Forelimb muscle (tissue), 1 donor: ENCODE results near the gene ATG7. TPM values are rescaled to one million over a fixed set of nuclear protein-coding genes. Genes with fewer than 3 reads are reported as not detected.
"Not testable (repeated sequence)": the region's sequence is repeated elsewhere in the genome, so short reads cannot be mapped to it uniquely, and the experiment has no call there.

Experiments
- DNase-seq: peaks from one replicate; pipeline ENCODE4 v3.0.0-alpha.2; 2013; ENCODE audit warnings: low read depth
- polyA plus RNA-seq: library from polyadenylated mRNA; unstranded; fragments of 120-200 nt; gene quantifications from one replicate; pipeline ENCODE4 v1.2.1, GENCODE V29; 2013; ENCODE audit not compliant: insufficient read length

ATG7 gene
- polyA plus RNA-seq, 1 donor: 11.7 TPM

DNA sequence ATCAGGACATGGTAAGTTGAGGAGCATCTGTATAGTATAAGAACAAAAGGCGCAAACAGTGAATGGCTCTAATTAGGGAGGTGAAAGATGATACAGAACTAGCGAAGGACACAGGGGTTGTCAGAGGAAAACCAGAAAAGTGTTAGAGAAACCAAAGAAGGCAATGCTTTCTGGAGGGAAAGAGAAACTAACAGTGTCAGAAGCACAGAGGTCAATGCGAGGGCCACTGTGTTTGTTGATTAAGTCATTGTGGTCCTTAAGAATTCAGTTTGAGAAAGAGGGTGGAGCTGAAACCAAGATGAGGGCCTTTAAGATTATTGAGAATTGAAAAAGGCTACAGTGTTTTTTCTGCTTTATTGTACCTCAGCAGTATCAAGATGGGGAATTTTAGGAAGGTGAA, 28.8 kb downstream of the ATG7 start:
- no peak for DNase-seq

- no peak for DNase-seq
Measured at GRCh38 chr3:11302444-11302843, 30.2 kb downstream of the ATG7 start.

GRCh38 chr3:11304175-11304574, 32.0 kb downstream of the ATG7 start:
- DNase-seq: no peak

DNA sequence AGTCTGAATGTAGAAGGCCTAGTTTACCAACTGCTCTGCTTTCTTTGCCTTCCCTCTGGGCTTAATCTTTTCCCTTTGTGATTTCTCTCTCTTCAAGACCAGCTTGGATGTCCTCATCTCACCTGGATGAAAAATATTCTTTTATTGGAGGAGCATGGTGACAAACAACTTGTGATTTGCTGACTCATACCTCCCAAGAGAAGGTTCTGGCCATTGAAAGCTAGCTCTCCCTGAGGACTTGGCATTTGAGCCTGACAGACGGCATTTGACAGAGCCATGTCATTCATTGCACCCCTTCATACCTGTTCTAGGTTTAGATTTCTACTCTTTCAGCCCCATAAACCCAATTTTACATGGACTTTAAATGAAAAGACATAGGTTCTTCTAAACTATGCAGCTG, 33.3 kb downstream of the ATG7 start:
- no peak for DNase-seq

DNA sequence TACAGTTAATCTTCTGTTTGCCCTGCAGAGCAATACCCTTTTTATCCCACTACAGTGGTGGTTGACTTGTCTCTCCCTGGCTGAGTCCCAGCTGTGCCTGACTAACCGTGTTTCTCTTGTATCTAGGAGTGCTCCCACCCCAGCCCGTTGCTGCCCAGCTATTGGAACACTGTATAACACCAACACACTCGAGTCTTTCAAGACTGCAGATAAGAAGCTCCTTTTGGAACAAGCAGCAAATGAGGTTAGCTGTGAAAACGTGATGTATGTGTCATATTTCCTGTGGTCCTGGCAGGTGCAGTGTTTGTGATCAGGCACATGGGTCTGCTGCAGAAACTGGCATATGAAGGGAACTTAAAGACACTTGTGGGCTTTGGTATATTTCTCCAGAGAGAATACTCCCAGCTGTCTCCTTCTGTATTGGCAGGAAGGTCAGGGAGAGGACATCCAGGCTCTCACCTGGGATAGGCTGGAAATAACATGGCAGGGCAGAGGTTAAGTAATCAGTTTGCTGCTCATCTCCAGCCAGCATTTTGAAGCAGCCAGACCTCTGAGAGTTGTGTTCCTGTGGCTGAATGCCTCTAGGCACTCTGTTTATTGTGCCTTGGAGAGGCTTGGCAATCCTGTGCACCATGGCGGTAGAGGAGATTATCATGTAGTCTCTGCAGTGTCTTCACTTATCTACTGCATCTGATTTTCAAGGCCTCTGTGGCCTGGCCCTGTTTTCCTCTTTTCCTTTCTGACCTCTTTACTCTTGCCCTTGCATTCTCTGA, 34.8 kb downstream of the ATG7 start:
- DNase-seq: no peak

GRCh38 chr3:11307830-11308432, 35.7 kb downstream of the ATG7 start:
- DNase-seq: no peak

DNA sequence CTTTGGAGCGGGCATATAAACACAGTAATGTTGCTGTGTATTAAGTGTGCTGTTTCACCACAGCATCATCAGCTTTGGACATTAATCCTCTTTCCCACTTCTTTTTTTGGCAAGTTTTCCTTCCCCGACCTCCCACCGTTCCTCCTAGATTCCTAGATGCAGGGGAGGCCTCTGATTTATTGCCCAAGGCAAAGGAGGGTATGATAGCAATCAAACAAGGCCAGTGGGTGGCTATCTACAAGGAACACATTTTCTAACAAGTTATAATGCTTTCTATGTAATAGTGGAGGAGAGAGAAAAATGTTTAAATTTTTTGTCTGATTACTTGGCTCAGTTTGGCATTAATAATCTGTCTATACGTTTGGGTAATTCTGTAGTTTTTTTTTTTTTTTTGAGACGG, 38.1 kb downstream of the ATG7 start:
- DNase-seq: no peak

GRCh38 chr3:11312166-11312565, 40.0 kb downstream of the ATG7 start:
- DNase-seq: no peak

- no peak for DNase-seq
Measured at GRCh38 chr3:11317300-11317699, 45.1 kb downstream of the ATG7 start.

DNA sequence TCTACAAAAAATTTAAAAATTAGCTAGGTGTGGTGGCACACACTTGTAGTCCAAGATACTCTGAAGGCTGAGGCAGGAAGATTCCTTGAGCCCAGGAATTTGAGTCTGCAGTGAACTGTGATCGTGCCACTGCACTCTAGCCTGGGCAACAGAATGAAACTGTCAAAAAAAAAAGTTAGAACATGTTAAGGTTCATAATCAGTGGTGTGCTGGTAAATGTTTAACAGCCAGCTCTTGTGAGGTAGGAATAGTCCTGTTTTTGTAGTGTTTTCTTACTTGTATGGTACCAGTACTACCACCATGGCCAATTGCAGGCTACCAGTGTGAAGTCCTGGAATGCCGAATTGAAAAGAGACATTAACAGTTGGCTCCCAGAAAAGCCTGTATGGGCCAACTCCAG, 50.7 kb downstream of the ATG7 start:
- DNase-seq: no peak

DNA sequence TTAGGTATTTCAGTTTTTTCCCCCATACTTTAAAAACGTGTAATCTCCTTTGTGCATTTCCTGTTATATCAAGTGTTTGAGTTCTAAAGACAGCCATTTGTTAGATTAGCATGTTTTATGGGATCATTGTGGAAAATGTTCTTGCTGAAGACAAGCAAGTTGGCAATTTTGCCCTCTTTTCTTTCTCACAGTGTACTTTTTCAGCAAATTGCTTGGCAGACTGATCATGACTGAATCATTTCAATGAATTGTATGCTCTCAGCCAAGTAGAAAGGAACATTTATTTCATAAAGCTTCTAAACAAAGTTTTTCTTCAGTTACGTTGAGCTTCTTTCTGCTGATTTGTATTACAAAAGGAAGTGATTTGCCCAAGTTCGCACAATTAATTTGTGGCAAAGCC, 51.6 kb downstream of the ATG7 start:
- DNase-seq: no peak

GRCh38 chr3:11327619-11328018, 55.4 kb downstream of the ATG7 start:
- DNase-seq: no peak

- DNase-seq: no peak
Measured at GRCh38 chr3:11328196-11328945, 56.2 kb downstream of the ATG7 start.

DNA sequence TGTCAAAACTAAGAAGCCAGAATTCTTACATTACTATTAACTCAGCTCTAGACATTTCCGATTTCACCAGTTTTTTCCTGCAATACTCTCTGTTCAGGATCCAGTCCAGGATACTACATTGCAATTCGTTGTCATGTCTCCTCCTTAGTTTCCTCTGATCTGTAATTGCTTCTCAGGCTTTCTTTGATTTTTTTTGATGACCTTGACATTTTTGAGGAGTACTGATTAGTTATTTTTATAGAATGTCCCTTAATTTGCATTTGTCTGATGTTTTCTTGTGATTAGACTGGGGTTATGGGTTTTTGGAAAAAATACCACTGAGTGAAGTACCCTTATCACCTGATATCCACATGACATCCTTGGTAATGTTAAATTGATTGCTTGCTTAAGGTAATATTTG, 57.6 kb downstream of the ATG7 start:
- DNase-seq: no peak

GRCh38 chr3:11331101-11331500, 58.9 kb downstream of the ATG7 start:
- no peak for DNase-seq

DNA sequence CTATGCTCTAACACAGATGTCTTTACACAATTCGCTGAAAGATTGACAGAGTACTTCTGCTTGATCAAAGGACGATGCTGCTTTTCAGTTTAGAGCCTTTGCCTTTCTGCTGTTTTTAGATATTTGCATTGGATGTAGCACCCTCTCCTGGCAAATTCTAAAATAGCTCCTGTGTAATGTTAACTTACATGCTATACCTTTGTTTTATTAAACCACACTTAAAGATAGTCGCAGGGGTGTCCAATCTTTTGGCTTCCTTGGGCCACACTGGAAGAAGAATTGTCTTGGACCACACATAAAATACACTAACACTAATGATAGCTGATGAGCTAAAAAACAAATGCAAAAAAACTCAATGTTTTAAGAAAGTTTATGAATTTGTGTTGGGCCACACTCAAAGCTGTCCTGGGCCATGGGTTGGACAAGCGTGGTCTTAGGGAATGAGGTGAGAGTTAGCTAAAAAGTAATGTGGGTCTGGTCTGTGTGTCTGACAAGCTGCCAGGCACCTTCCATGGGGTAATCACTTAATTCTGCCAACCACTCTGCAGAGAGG, 62.9 kb downstream of the ATG7 start:
- DNase-seq: peak; percentile 62

DNA sequence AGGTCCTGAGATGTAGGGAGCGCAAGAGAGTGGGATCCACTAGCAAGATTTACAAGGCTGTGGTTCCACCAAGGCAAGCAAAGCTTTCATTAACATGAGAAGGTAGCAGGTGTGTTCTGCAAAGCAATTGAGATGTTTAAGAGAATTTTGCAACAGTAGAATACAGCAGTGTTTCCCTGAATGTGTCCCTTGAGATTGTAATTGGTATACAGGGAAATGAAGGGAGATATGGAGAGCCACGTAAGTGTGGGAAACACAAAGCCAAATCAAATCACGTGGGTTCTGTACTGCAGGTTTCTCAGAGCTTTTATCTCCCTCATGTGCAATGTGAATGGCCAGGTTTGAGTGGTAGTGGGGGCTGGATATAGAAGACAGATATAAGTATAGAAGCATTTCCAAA, 67.3 kb downstream of the ATG7 start:
- no peak for DNase-seq

DNA sequence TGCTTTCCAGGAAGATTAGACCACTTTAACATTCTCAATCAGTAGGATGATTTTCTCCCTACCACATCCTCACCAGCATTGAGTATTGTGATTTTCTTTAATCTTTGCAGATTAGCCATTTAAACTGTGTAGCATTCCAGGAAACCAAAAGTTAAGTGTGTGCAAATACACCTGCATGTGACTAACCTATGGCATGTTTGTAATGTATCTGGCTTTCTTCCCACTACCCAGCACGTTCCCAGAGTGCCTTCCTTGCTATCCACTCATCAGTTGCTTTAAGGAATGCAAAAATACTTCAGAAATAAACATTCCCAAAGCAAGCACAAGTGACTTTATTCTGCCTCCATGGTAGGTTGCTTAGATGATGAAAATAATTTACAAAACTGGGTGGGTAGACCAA, 74.2 kb downstream of the ATG7 start:
- DNase-seq: no peak

DNA sequence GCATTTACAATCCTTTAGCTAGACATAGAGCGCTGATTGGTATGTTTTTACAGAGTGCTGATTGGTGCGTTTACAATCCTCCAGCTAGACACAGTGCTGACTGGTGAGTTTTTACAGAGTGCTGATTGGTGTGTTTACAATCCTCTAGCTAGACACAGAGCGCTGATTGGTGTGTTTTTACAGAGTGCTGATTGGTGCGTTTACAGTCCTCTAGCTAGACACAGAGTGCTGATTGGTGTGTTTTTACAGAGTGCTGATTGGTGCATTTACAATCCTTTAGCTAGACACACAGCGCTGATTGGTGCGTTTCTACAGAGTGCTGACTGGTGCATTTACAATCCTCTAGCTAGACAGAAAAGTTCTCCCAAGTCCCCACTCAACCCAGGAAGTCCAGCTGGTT, 76.7 kb downstream of the ATG7 start:
- not testable (repeated sequence) for DNase-seq

- no peak for DNase-seq
Measured at GRCh38 chr3:11349446-11349845, 77.2 kb downstream of the ATG7 start.

- DNase-seq: no peak
Measured at GRCh38 chr3:11350374-11350773, 78.2 kb downstream of the ATG7 start.

DNA sequence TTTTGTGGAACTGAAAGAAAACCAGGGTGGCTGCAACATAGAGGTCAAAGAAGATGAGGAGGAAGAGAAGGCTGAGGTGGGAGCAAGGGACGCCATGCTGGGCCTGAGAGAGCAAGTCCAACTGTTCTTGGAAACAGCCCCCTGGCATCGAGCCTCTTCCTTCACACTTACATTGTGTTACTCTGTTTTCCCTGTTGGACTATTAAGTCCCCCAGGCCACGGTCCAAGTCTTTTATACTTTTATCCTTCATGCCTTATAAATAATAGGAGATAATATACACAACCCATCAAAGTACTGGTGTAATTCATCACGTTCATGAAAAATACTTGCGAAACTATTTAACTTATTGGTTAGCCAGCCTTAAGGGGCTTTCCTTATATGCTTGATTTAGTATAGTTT, 79.3 kb downstream of the ATG7 start:
- no peak for DNase-seq

GRCh38 chr3:11356269-11356668, 84.1 kb downstream of the ATG7 start:
- no peak for DNase-seq
